Activated naive CD8-positive, alpha-beta T cell treated with anti-CD3 and anti-CD28 coated beads for 36 hours (primary cell): ENCODE results near the gene SPINT4. TPM values are rescaled to one million over a fixed set of nuclear protein-coding genes. Genes with fewer than 3 reads are reported as not detected.

Experiments
- total RNA-seq, 2 experiments: library from RNA; stranded (reverse); gene quantifications; one replicate each; pipeline ENCODE4 v1.2.3, GENCODE V29; 2021

Gene SPINT4
- total RNA-seq, 2 experiments from 2014 or later, result not detected

Other genes starting within 250 kb of the SPINT4 start
- gene SPINT3, start 206.7 kb upstream of the SPINT4 start, total RNA-seq, result not detected
- gene WFDC6, start 182.9 kb upstream of the SPINT4 start, total RNA-seq, result not detected
- gene EPPIN, start 174.9 kb upstream of the SPINT4 start, total RNA-seq, result not detected
- not detected for gene WFDC8, start 143.1 kb upstream of the SPINT4 start, total RNA-seq
- gene WFDC10A, start 92.6 kb upstream of the SPINT4 start, total RNA-seq, result not detected
- not detected for gene WFDC9, start 91.1 kb upstream of the SPINT4 start, total RNA-seq
- not detected for gene WFDC11, start 52.1 kb upstream of the SPINT4 start, total RNA-seq
- gene WFDC13, start 20.3 kb upstream of the SPINT4 start, total RNA-seq, result not detected
- not detected for gene WFDC10B, start 17.3 kb upstream of the SPINT4 start, total RNA-seq
- gene WFDC3, start 69.5 kb downstream of the SPINT4 start, total RNA-seq, result not detected
- gene DNTTIP1, start 69.6 kb downstream of the SPINT4 start, total RNA-seq, result 10 to 100 TPM; 31.1 to 31.5 TPM
- gene UBE2C, start 90.3 kb downstream of the SPINT4 start, total RNA-seq, result 100 to 1,000 TPM; 185 to 188 TPM
- gene TNNC2, start 105.0 kb downstream of the SPINT4 start, total RNA-seq, result not detected
- 1 to 10 TPM; 1.3 to 1.5 TPM for gene SNX21, start 111.5 kb downstream of the SPINT4 start, total RNA-seq
- gene ACOT8, start 135.0 kb downstream of the SPINT4 start, total RNA-seq, result 10 to 100 TPM; 18.6 to 19.3 TPM
- 1 to 10 TPM; 3.5 to 3.8 TPM for gene ZSWIM3, start 135.3 kb downstream of the SPINT4 start, total RNA-seq
- 10 to 100 TPM; 10.6 to 11.1 TPM for gene ZSWIM1, start 158.9 kb downstream of the SPINT4 start, total RNA-seq
- 1 to 10 TPM in 1 of 2 experiments, under 1 TPM in 1; 0.90 to 1.0 TPM for gene SPATA25, start 165.3 kb downstream of the SPINT4 start, total RNA-seq
- 1 to 10 TPM; 2.5 to 3.1 TPM for gene NEURL2, start 168.9 kb downstream of the SPINT4 start, total RNA-seq
- 10 to 100 TPM; 45.2 to 45.7 TPM for gene CTSA, start 169.0 kb downstream of the SPINT4 start, total RNA-seq
- 1 to 10 TPM; 5.9 to 6.2 TPM for gene PLTP, start 189.8 kb downstream of the SPINT4 start, total RNA-seq
- gene PCIF1, start 212.3 kb downstream of the SPINT4 start, total RNA-seq, result 10 to 100 TPM; 28.4 to 30.2 TPM
- gene ZNF335, start 249.9 kb downstream of the SPINT4 start, total RNA-seq, result 10 to 100 TPM; 28.0 to 29.0 TPM